K562 (cell line): ENCODE results near the gene KIF14. TPM values are rescaled to one million over a fixed set of nuclear protein-coding genes. Genes with fewer than 3 reads are reported as not detected.

Experiments used
- ATAC-seq: fragments of 200-7000 bp; cut with Tn5 transposase; 3 replicates; pipeline ENCODE4 v1.9.1; 2020; ENCODE audit warnings: moderate library complexity
- BruUV-seq: library from RNA; stranded (reverse); fragments of 400-500 nt; replicated peaks from 2 replicates; lab custom pipeline; 2021; lab: Mats Ljungman, UMichigan
- CTCF ChIA-PET: fragments of 300-600 bp; formaldehyde crosslinking; extraction: SDS; loops from one replicate; lab custom pipeline; 2021; ENCODE audit warnings: low intra/inter-chr PET ratio; lab: Yijun Ruan, JAX
- POLR2A ChIA-PET: fragments of 300-600, 350-650 bp; sonication (Branson Sonifier 250); formaldehyde crosslinking; extraction: SDS; loops from one replicate; lab custom pipeline; 2021; ENCODE audit warnings: antibody characterized with exemption, inconsistent platforms; lab: Yijun Ruan, JAX
- DNase-seq, 4 experiments: peaks; one replicate each; pipeline versions ENCODE4 v3.0.0 to v3.0.0-alpha.2; 2011 to 2018; ENCODE audit warnings: low spot score in 3 of 4, mixed read lengths in 3 of 4; ENCODE audit errors: extremely low read depth in 1 of 4
- FAIRE-seq: peaks from 2 replicates; lab custom pipeline; 2011; peaks lifted over from hg19 to GRCh38; lab: Jason Lieb, UNC
- H2AFZ ChIP-seq: 2 replicates; pipeline ENCODE4 v1.6.0; 2011; ENCODE audit warnings: low read depth, low read length, control low read depth, inconsistent platforms
- H3K27ac ChIP-seq: fragments of 200-600 bp; 3 replicates; pipeline ENCODE4 v1.8.0; 2011; ENCODE audit warnings: low read depth, mild to moderate bottlenecking, control low read depth, inconsistent platforms, low read length, moderate library complexity, mixed read lengths; ENCODE audit errors: extremely low read depth
- H3K27me3 ChIP-seq, 2 experiments: fragments of 300-600 bp in 1 of 2; 2 replicates in 1 of 2; 3 replicates in 1 of 2; pipeline versions ENCODE4 v1.6.0 to v1.8.0; 2011; ENCODE audit warnings: inconsistent platforms in 2 of 2, low read length in 2 of 2, mild to moderate bottlenecking in 1 of 2, mixed read lengths in 1 of 2, moderate library complexity in 1 of 2; ENCODE audit not compliant: control insufficient read depth in 2 of 2, insufficient read depth in 2 of 2
- H3K36me3 ChIP-seq: fragments of 300-600 bp; 3 replicates; pipeline ENCODE4 v1.8.0; 2011; ENCODE audit warnings: mild to moderate bottlenecking, low read length, inconsistent platforms; ENCODE audit not compliant: control insufficient read depth, insufficient read depth
- H3K4me1 ChIP-seq, 2 experiments: fragments of 200-600 bp in 1 of 2; replicated peaks in 1 of 2; 2 replicates in 1 of 2; 3 replicates in 1 of 2; pipeline versions ENCODE4 v1.5.1 to v1.8.0; 2011; ENCODE audit warnings: inconsistent platforms in 2 of 2, low read length in 2 of 2, mild to moderate bottlenecking in 1 of 2, mixed read lengths in 1 of 2, moderate library complexity in 1 of 2; ENCODE audit not compliant: control insufficient read depth in 2 of 2, insufficient read depth in 2 of 2
- H3K4me2 ChIP-seq: 2 replicates; pipeline ENCODE4 v1.6.1; 2011; ENCODE audit warnings: low read length, control low read depth, inconsistent platforms, mixed read lengths; ENCODE audit not compliant: insufficient read depth
- H3K4me3 ChIP-seq: fragments of 200-600 bp; sonication (generic), shearing (Covaris generic); 2 replicates; pipeline ENCODE4 v1.5.1; 2016; ENCODE audit warnings: control low read depth, inconsistent platforms
- H3K79me2 ChIP-seq: fragments of 200-600 bp; 3 replicates; pipeline ENCODE4 v1.8.0; 2011; ENCODE audit warnings: low read length, inconsistent platforms; ENCODE audit not compliant: control insufficient read depth, insufficient read depth
- H3K9ac ChIP-seq, 2 experiments: 2 replicates each; pipeline versions ENCODE4 v1.6.0 to v1.6.1; 2011; ENCODE audit warnings: low read depth in 2 of 2, low read length in 2 of 2, control low read depth in 1 of 2, inconsistent platforms in 1 of 2, mild to moderate bottlenecking in 1 of 2, mixed read lengths in 1 of 2; ENCODE audit not compliant: insufficient read depth in 1 of 2
- H3K9me1 ChIP-seq: one replicate; pipeline ENCODE4 v1.6.0; 2011; ENCODE audit warnings: inconsistent platforms, mild to moderate bottlenecking, low read length, moderate library complexity; ENCODE audit not compliant: control insufficient read depth, insufficient read depth
- H3K9me3 ChIP-seq: replicated peaks from 2 replicates; pipeline ENCODE4 v1.5.1; 2011; ENCODE audit warnings: low read depth, low read length, inconsistent platforms; ENCODE audit not compliant: control insufficient read depth, insufficient read depth
- H4K20me1 ChIP-seq: replicated peaks from 2 replicates; pipeline ENCODE4 v1.6.1; 2011; ENCODE audit warnings: low read length, inconsistent platforms, mixed read lengths; ENCODE audit not compliant: control insufficient read depth, insufficient read depth
- BCL6 ChIP-seq: fragments of 250-450 bp; sonication (Bioruptor Pico); IDR thresholded peaks from 2 replicates; pipeline ENCODE4 v1.4.0; 2020
- CTCFL ChIP-seq: IDR thresholded peaks from 2 replicates; pipeline ENCODE4 v1.6.1; 2011; ENCODE audit warnings: borderline replicate concordance, low read depth, mild to moderate bottlenecking, moderate library complexity, low read length; ENCODE audit not compliant: insufficient read depth, poor library complexity, severe bottlenecking
- E2F5 ChIP-seq: sonication (generic); formaldehyde crosslinking; IDR thresholded peaks from 2 replicates; pipeline ENCODE4 v1.8.0; 2022; ENCODE audit warnings: mild to moderate bottlenecking, missing genetic modification reagents
- ELF2 ChIP-seq: fragments of 250-450 bp; sonication (Bioruptor Pico); IDR thresholded peaks from 2 replicates; pipeline ENCODE4 v1.5.0; 2021; ENCODE audit warnings: mild to moderate bottlenecking
- LARP7 ChIP-seq: fragments of 450-650 bp; IDR thresholded peaks from 2 replicates; pipeline ENCODE4 v1.6.1; 2016
- MIER1 ChIP-seq: fragments of 450-650 bp; IDR thresholded peaks from 2 replicates; pipeline ENCODE4 v1.6.1; 2016; ENCODE audit warnings: antibody characterized with exemption, mild to moderate bottlenecking, low read depth
- NR0B1 ChIP-seq: fragments of 450-650 bp; IDR thresholded peaks from one replicate; pipeline ENCODE4 v1.6.1; 2018; ENCODE audit warnings: mild to moderate bottlenecking, moderate library complexity; ENCODE audit not compliant: partially characterized antibody
- PHB2 ChIP-seq: fragments of 450-650 bp; IDR thresholded peaks from 2 replicates; pipeline ENCODE4 v1.6.1; 2017; ENCODE audit warnings: low read depth
- SMAD1 ChIP-seq: fragments of 150-350 bp; IDR thresholded peaks from 2 replicates; pipeline ENCODE4 v1.6.1; 2014; ENCODE audit warnings: low read length, low read depth; ENCODE audit not compliant: partially characterized antibody
- SNIP1 ChIP-seq: fragments of 450-650 bp; IDR thresholded peaks from 2 replicates; pipeline ENCODE4 v1.7.1; 2017; ENCODE audit warnings: low read depth, mild to moderate bottlenecking
- SP1 ChIP-seq: sonication (generic); formaldehyde crosslinking; IDR thresholded peaks from 2 replicates; pipeline ENCODE4 v1.8.1; 2022; ENCODE audit warnings: mild to moderate bottlenecking, missing genetic modification reagents
- ZC3H11A ChIP-seq: IDR thresholded peaks from 2 replicates; pipeline ENCODE4 v1.6.1; 2012; ENCODE audit warnings: low read depth, low read length, improper control_type of control experiment
- ZHX1 ChIP-seq: fragments of 150-350 bp; conservative IDR thresholded peaks from 2 replicates; pipeline ENCODE4 v1.6.1; 2014; ENCODE audit warnings: low read length
- ZNF395 ChIP-seq: fragments of 200-800 bp; sonication (Bioruptor generic); IDR thresholded peaks from 2 replicates; pipeline ENCODE4 v1.6.1; 2017; ENCODE audit warnings: missing genetic modification characterization, missing compliant biosample characterization
- ZNF445 ChIP-seq: fragments of 250-450 bp; sonication (Bioruptor Pico); IDR thresholded peaks from 2 replicates; pipeline ENCODE4 v1.4.0; 2020; ENCODE audit warnings: low read depth, mild to moderate bottlenecking, moderate library complexity
- WGBS: fragments of 100-300 bp; shearing (Covaris generic); methylation state at CpG from one replicate; pipeline ENCODE4 v1.1.6; 2016; ENCODE audit warnings: low coverage, mixed read lengths; ENCODE audit not compliant: insufficient coverage; ENCODE audit errors: missing lambda C conversion rate; 5-methylcytosine and 5-hydroxymethylcytosine counted together
- in situ Hi-C: fragments of 300-500 bp; cut with MboI; formaldehyde crosslinking; loops from 4 replicates; pipeline ENCODE4 v1.15.0; 2018; ENCODE audit warnings: inconsistent platforms, mixed read lengths
- intact Hi-C: fragments of 100-400 bp; cut with micrococcal nuclease; formaldehyde crosslinking; loops from 2 replicates; pipeline ENCODE4 v1.14.2; 2022
- polyA plus RNA-seq, 8 experiments: library from polyadenylated mRNA; depleted of rRNA in 4 of 8; stranded (reverse) in 5 of 8; unstranded in 3 of 8; fragments of >200 nt; fragmentation: Nextera tagmentation in 2 of 8; fragmentation: Illumina TruSeq in 1 of 8; extraction: Ambion mirVana in 2 of 8; extraction: Trizol in 1 of 8; gene quantifications; 2 replicates each; pipeline versions ENCODE4 v1.2.1 to v1.2.3, GENCODE V29; 2011 to 2014; ENCODE audit warnings: inconsistent platforms in 1 of 8, missing spikeins in 1 of 8
- total RNA-seq, 7 experiments: library from RNA; depleted of rRNA in 6 of 7; stranded (reverse); fragments of >200 nt in 6 of 7; fragmentation: Illumina TruSeq in 2 of 7; extraction: Trizol in 2 of 7; gene quantifications; 2 replicates each; pipeline versions ENCODE4 v1.2.1 to v1.2.3, GENCODE V29; 2011 to 2021; ENCODE audit warnings: low replicate concordance in 1 of 7

The KIF14 gene
- total and polyA plus RNA-seq, 9 of the 15 experiments (the other 6 are each of a cell fraction or from before 2014, with no cell fraction given), result 11.5 to 47.4 (median 29.0) TPM

GRCh38 chr1:200602632-200603031 is 17.9 kb downstream of the KIF14 start:
- no peaks in the 10 kb centered on the region for H3K79me2 ChIP-seq
- no peaks in the 10 kb centered on the region for H3K4me1 ChIP-seq
- no peaks in the 10 kb centered on the region for H3K27me3 ChIP-seq
- in situ Hi-C loops, result no loop called here
- 87% methylated on average over 1 of the region's 1 CpG for WGBS
- FAIRE-seq, result no peak
- H3K4me3 ChIP-seq, result no peak overlapping the region
- H2AFZ ChIP-seq, result no peak overlapping the region
- H3K27ac ChIP-seq, result no peak overlapping the region
- ChIA-PET POLR2A (no interaction called here), CTCF (no interaction called here)
- no peak overlapping the region for H3K9ac ChIP-seq
- BruUV-seq, result no TSS peak
- H3K9me3 ChIP-seq, result no peaks in the 10 kb centered on the region
- no peak overlapping the region for H3K4me2 ChIP-seq
- no peaks in the 10 kb centered on the region for H4K20me1 ChIP-seq
- intact Hi-C loops, result no loop called here
- no peaks in the 10 kb centered on the region for H3K9me1 ChIP-seq
- ATAC-seq, result no peak
- peaks cover 93% of the 10 kb centered on the region for H3K36me3 ChIP-seq
- no peak for DNase-seq
- TF ChIP-seq ZC3H11A (no peak), NR0B1 (no peak), SMAD1 (no peak), ZNF445 (no peak), MIER1 (no peak), ZNF395 (CRISPR knock-in tag) (no peak), PHB2 (no peak), ZHX1 (no peak), BCL6 (CRISPR knock-in tag) (no peak), ELF2 (CRISPR knock-in tag) (no peak), SP1 (CRISPR knock-in tag) (no peak), SNIP1 (no peak), LARP7 (no peak), E2F5 (CRISPR knock-in tag) (no peak), CTCFL (no peak)
